ENCODE results near the gene DNAJA2.

- TF ChIP-seq PRDM4 (tag by site-specific recombination; IDR thresholded peaks at IDR 0.05) (no peak), ZFP37 (tag by site-specific recombination; IDR thresholded peaks at IDR 0.05) (no peak)
Observed at GRCh38 chr16:47017636-47018035, 44.2 kb upstream of the DNAJA2 start.

Measured in HEK293 (cell line).